ENCODE measurements around the gene MARS1.

- no peak for TF ChIP-seq POLR2A (IDR thresholded peaks at IDR 0.05; ENCODE audit: low read depth, low read length)
- TF ChIP-seq TAF1 (IDR thresholded peaks at IDR 0.05; ENCODE audit: low read depth, low read length): no peak
- no peak for TF ChIP-seq POLR2AphosphoS5 (IDR thresholded peaks at IDR 0.05; ENCODE audit: low read depth, low read length)
- TF ChIP-seq SPI1 (IDR thresholded peaks at IDR 0.05; ENCODE audit: low read depth, low read length): no peak
These were observed 27.4 kb upstream of the MARS1 start for GRCh38 chr12:57460468-57460784.

All from GM12891 (cell line).